ENCODE results near the gene TMEM229A. TPM values are rescaled to one million over a fixed set of nuclear protein-coding genes. Genes with fewer than 3 reads are reported as not detected.

The TMEM229A gene
- polyA plus RNA-seq, 3 donors: 0.08 to 0.10 TPM; not detected in 1

Other genes starting within 250 kb of the TMEM229A start
- gene HYAL4, start 187.9 kb downstream of the TMEM229A start, polyA plus RNA-seq (ENCODE audit: insufficient read length in 3 of 3): under 1 TPM; 0.10 to 0.19 (median 0.15) TPM
- not detected for gene SPAM1, start 107.8 kb downstream of the TMEM229A start, polyA plus RNA-seq (ENCODE audit: insufficient read length in 3 of 3)